H54 (cell line): Measurements from ENCODE around the gene COL6A3.
A peak's percentile ranks its signal among the peaks of the same experiment; 100 is the strongest.
"Not testable (repeated sequence)": the region's sequence is repeated elsewhere in the genome, so short reads cannot be mapped to it uniquely, and the experiment has no call there.

Experiments used
- DNase-seq: peaks from one replicate; pipeline ENCODE4 v3.0.0; 2011; ENCODE audit warnings: low spot score, mixed read lengths; ENCODE audit not compliant: insufficient read length
- FAIRE-seq: peaks from 3 replicates; lab custom pipeline; 2011; peaks lifted over from hg19 to GRCh38; lab: Jason Lieb, UNC
- POLR2A ChIP-seq: IDR thresholded peaks from 2 replicates; pipeline ENCODE4 v1.6.1; 2011; ENCODE audit warnings: low read depth, mild to moderate bottlenecking, low read length

Gene COL6A3

GRCh38 chr2:237361194-237362004 lies 52.6 kb downstream of the COL6A3 start:
- FAIRE-seq = no peak
- TF ChIP-seq POLR2A = no peak
- no peak for DNase-seq

GRCh38 chr2:237359894-237360780 lies 53.8 kb downstream of the COL6A3 start:
- DNase-seq (no peak), FAIRE-seq (no peak)
- TF ChIP-seq POLR2A = no peak

GRCh38 chr2:237359518-237359840 lies 54.5 kb downstream of the COL6A3 start:
- FAIRE-seq (no peak), DNase-seq (no peak)
- TF ChIP-seq POLR2A = no peak

GRCh38 chr2:237358721-237359517 lies 55.0 kb downstream of the COL6A3 start:
- TF ChIP-seq POLR2A = no peak
- FAIRE-seq (no peak), DNase-seq (no peak)

- DNase-seq (no peak), FAIRE-seq (no peak)
- TF ChIP-seq POLR2A = no peak
Observed at GRCh38 chr2:237355701-237356100, 58.3 kb downstream of the COL6A3 start.

- TF ChIP-seq POLR2A = no peak
- no peak for FAIRE-seq
- peak; percentile 50 for DNase-seq
Observed at GRCh38 chr2:237354892-237355291, 59.1 kb downstream of the COL6A3 start.

GRCh38 chr2:237354172-237354571 lies 59.8 kb downstream of the COL6A3 start:
- not testable (repeated sequence) for FAIRE-seq, DNase-seq

- no peak for TF ChIP-seq POLR2A
- FAIRE-seq = no peak
- no peak for DNase-seq
Observed at GRCh38 chr2:237353215-237353614, 60.7 kb downstream of the COL6A3 start.

- no peak for DNase-seq
- no peak for FAIRE-seq
- no peak for TF ChIP-seq POLR2A
Observed at GRCh38 chr2:237352279-237352845, 61.6 kb downstream of the COL6A3 start.

- FAIRE-seq (no peak), DNase-seq (no peak)
- no peak for TF ChIP-seq POLR2A
Observed at GRCh38 chr2:237351796-237352195, 62.2 kb downstream of the COL6A3 start.

- no peak for DNase-seq
- TF ChIP-seq POLR2A = no peak
- no peak for FAIRE-seq
Observed at GRCh38 chr2:237351046-237351445, 62.9 kb downstream of the COL6A3 start.

GRCh38 chr2:237350597-237350996 lies 63.4 kb downstream of the COL6A3 start:
- FAIRE-seq = no peak
- TF ChIP-seq POLR2A = no peak
- DNase-seq = no peak

- no peak for DNase-seq
- TF ChIP-seq POLR2A = no peak
- FAIRE-seq = no peak
Observed at GRCh38 chr2:237350070-237350469, 63.9 kb downstream of the COL6A3 start.
